NAMALWA (cell line): ENCODE results near the gene MMP15.
"Not testable (repeated sequence)": the region's sequence is repeated elsewhere in the genome, so short reads cannot be mapped to it uniquely, and the experiment has no call there.

Experiments
- DNase-seq: peaks from one replicate; pipeline ENCODE4 v3.0.0-alpha.2; 2015; ENCODE audit warnings: low spot score

Gene MMP15

DNA sequence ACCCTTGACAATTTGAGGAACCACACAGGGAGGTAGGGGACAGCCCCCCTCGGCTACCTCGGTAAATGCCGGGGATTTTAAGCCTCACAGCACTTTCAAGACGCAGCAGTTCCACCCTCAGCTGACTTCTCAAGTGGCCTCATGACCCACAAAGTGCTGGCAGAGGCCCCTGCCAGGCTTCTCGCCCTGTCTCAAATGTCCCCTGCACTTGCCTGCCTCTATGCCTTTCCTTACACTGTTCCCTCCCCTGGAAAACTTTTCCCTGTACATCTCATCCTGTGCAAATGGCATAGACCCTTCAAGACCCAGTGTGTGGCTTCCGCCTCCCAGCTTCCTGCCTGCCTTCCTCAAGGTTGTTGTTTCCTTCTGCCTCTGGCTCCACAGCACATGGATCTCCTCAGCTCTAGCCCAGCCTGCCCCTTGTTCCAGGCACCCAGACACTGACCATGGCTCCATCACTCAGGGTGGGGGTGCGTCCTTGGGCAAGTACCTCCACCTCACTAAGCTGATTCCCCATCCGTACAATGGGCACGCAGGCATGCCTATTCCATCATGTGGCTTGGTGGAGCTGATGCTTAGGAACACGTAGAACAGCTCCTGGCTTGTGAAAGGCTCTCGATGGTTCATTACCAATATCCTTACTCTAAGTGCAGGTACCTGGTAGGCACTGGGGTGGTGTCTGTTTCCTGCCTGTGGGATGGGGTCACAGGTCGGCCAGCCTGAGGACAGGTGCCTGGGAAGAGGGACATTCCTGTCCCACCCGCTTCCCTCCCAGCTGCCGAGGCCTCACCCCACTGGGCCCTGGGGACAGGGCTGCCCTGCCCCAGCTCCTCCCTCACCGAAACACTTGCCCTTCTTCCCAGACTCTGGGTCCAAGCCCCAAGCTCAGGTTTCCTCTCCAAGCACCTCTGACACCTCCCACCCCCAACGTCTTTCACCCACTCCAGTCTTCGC is 24.0 kb downstream of the MMP15 start:
- DNase-seq, result no peak

DNA sequence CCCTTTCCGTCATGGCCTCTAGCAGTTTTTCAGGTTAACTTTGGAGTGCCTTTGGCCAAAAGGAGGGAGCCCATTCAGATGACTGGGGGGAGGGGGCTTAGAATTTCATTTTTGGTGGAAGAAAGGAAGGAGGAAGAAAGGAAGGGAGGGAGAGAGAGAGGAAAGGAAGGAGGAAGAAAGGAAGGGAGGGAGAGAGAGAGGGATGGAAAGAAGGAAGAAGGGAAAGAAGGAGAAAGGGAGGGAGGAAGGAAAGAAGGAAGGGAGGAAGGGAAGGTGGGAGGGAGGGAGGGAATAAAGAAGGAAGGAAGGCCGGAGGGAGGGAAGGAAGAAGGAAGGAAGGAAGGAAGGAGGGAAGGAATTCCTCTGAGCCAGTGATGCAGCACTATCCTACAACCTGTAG is 25.7 kb downstream of the MMP15 start:
- no peak for DNase-seq

DNA sequence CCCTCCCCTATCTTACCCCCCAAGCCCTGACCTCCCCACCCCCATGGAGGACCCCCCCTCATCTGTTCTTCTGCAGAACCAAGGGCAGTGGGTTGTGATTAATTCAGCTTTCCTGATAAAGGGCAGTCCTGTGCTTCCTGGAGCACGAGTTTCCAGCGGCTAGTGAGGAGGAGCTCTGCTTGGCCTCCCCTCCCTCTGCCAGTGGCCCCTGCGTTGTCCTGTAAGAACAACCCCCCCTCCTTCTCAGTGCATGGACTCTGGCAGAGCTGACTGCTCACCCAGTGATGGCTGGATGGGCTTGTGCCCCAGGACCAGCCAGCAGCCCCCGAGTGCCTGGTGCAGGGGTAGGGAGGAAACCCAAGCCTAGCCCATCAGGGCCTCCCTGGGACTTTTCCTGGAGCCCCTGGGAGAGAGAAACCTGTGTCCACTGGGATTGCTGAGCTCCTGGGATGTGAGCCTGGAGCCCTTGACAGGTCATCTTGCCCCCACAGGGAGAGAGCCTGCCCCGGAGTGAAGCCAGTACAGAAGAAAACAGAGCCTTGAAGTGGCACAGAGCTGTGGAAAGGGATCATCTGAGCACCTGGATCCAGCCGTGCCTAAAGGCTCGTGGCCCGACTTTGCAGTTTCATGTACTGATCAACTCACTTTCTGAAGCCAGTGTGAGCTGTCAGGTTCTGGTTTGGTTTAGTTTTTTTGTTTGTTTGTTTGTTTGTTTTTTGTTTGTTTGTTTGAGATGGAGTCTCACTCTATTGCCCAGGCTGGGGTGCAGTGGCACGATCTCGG is 26.5 kb downstream of the MMP15 start:
- no peak for DNase-seq

DNA sequence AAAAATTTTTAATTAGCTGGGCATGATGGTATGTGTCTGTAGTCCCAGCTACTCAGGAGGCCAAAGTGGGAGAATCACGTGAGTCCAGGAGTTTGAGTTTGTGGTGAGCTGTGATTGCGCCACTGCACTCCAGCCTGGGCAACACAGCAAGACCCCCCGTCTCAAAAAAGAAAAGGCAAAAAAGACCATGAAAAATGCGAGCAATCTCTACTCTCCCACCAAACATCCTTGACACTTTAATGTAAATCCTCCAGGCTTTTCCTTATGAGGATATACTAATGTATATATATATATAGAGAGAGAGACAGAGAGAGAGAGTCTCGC is 28.1 kb downstream of the MMP15 start:
- no peak for DNase-seq

DNA sequence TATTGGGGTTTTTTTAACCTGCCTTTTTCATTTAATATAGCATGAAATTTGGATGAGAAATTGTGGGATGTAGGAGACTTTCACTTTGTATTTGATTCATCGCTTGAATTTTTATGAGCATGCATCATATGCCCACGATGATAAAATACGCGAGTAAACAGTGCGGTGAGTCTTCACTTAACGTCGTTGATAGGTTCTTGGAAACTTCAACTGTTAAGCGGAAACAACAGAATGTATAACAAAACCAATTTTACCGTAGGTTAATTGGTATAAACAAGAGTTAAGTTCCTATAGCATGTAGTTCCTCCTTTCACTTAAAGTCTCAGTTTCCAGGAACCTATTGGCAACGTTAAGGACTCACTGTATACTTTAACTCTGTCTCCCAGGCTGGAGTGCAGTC is 28.7 kb downstream of the MMP15 start:
- no peak for DNase-seq

DNA sequence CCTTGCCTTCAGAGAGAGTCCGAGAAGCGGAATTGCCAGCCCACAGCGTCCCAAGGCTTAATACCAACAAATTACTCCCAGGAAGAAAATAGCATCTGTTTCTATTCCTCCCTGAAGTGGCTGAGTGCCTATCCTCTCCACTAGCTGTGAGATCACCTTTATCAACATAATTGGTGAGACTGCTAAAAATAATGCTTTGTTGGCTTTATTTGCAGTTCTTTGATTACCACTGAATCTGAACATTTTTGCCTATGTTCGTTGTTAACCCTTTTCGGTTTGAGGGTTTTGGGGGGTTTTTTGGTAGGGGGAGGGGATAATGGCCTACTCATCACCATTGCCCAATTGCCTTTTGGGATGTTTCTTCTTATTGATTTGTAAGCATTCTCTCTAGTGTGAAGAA is 31.0 kb downstream of the MMP15 start:
- no peak for DNase-seq

DNA sequence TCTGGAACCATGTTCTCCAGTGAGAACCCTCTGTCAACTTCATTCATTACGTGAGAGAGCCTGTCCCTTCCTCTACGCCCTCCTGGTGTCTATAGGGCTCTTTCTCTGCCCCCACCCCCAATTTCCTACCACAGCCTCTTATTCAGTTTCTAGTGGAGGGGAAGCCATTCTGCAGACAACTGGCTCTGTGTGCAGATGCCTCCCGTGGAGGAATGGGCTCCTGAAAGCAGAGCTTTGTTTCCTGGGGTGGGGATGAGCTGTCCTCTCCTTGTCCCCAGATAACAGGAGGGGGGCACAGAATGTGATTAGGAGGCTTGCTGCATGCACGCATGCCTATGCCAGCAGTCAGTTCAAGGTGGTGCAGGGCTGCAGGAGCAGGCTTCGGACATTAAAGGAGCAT is 31.6 kb downstream of the MMP15 start:
- no peak for DNase-seq

DNA sequence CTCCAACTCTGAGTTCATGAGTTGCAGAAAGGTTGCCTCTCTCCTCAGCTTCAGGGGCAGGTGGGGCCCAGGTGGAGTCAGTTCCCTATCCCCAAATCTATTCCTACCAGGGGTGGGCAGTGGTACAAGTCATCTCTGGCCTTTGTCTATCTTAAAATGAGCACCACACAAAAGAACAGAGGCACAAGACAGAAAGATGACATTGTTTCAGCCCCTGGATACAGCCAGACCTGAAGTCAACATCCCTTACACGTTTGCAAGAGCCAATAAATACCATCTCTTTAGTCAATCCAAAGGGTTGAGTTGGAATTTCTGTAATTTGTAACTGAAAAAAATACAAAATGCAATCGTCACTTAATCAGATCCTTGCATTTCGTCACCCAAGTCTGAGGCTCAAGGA is 32.2 kb downstream of the MMP15 start:
- DNase-seq, result no peak

DNA sequence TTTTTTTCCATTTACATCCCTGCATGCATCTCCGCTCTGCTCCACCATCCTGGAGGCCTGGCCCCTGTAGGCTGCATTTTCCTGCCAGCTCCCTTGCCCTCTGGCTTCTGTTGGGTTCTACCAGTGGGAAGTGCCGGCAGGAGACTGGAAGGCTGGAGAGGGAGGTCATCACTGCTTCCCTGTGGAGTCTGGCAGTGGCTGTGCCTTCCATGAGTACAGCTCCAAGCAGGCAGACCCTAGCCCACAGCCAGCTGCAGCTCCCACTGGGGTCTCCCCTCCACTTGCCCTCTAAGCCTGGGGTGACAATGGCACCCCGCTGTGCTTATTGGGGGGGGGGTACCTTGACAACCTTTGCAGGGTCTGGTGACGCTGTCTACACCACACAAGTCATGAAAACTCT is 37.3 kb downstream of the MMP15 start:
- no peak for DNase-seq

DNA sequence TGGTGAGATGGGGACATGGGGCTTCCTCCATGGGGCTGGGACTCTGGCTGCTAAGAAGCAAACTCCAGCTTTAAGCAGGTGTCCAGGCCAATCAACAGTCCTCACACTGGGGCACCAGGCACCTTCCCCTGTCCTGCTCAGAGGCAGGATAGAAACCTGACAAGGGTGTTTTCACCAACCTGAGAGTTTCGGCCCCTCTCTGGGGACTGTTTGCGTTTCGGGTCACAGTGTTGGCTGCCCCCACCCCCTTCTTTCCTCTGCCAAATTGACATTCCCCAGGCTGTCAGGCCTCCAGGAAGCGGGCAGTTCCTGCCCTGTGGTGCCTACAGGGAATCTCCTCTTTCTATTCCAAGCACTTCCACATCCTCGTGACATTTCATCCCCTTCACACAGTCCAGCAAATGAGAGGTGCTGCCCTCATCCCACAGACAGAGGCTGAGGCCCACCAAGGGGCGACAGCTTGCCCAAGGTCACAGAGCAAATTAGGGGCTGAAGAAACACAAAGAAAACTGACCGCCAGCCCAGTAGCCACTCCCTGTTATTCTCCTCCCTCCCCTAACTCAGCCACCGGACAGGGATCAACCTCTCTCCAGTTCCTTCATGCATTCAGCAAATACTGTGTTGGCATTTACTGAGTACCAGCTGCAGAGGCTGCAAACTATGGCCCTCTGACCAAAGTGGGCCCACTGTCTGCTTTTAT is 38.0 kb downstream of the MMP15 start:
- no peak for DNase-seq

DNA sequence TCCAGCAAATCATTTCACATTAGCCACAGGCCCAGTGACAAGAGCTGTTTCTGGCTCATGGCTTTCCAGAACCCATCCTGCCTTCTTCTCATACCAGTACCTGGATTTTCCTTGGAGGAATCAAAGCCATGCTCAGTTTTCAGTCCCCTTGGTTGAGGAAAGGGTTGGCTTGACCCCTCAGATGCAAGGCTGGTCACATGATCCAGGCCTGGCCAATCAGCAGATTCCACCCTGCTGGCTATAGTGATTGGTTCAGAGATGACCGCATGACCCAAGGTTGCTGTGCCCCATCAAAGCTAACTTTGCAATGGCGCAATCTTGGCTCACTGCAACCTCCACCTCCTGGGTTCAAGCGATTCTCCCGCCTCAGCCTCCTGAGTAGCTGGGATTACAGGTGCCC is 45.0 kb downstream of the MMP15 start:
- DNase-seq, result no peak

DNA sequence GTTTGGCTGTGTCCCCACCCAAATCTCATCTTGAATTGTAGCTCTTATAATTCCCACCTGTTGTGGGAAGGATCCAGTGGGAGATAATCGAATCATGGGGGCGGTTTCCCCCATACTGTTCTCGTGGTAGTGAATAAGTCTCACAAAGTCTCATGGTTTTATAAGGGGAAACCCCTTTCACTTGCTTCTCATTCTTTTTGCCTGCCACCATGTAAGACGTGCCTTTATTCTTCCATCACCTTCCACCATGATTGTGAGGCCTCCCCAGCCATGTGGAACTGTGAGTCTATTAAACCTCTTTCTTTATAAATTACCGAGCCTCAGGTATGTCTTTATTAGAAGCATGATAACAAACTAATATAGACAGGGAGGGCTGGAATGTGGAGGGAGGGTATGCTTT is 46.6 kb downstream of the MMP15 start:
- DNase-seq, result not testable (repeated sequence)

DNA sequence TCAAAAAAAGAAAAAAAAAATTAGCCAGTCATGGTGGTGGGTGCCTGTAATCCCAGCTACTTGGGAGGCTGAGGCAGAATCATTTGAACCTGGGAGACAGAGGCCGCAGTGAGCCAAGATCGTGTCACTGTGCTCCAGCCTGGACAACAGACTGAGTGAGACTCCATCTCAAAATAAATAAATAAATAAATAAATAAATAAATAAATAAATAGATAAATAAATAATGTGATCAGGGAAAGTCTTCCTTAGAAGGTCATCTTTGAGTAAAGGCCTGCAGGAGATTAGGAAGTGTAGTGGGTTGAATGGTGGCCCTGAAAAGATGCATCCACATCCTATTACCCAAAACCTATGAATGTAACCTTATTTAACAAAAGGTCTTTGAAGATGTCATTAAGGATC is 47.5 kb downstream of the MMP15 start:
- not testable (repeated sequence) for DNase-seq

DNA sequence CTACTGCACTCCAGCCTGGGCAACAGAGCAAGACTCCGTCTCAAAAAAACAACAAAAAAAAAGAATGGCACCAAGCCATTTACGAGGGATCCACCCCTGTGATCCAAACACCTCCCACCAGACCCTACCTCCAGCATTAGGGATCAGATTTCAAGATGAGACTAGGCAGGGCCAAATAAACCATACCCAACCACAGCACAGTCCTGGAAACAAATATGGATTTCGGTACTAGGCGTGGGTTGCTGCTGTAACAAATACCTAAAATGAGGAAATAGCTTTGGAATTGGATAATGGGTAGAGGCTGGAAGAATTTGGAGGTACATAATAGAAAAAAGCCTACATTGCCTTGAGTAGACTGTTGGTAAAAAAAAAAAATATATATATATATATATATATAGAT is 49.1 kb downstream of the MMP15 start:
- no peak for DNase-seq

DNA sequence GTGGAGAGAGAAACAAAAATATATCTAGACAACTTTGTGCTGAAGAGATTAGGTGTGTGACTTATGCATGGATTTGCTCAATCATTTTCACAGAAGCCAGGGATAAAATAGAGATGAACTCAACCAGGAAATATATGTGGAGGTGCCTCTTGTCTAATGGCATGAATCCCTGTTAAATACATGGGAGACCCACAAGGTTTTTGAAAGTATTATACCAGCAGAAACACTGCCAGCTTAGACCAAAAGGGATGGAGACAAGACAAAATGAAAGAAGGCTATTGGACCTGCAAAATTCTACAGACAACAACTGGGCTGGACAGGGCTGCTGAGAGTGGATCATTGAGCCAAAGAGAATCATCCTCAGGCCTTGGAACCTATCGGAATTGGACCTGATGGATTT is 51.0 kb downstream of the MMP15 start:
- DNase-seq, result no peak

DNA sequence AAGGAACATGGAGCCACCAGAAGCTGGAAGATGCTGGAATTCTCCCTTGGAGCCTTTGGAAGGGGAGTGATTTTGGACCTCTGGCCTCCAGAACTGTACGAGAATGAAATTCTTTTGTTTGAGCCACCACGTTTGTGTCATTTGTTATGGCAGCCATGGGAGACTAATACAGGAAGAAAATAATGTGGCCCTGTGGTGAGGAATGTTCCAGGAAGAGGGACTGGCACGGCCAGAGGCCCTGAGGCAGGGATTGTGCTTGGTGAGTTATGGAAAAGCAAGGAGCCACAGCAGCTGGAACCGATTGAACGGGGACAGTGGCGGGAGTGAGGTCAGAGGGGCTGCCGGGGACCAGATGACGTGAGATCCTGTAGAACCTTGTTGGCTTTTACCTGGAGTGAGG is 52.2 kb downstream of the MMP15 start:
- DNase-seq, result no peak

DNA sequence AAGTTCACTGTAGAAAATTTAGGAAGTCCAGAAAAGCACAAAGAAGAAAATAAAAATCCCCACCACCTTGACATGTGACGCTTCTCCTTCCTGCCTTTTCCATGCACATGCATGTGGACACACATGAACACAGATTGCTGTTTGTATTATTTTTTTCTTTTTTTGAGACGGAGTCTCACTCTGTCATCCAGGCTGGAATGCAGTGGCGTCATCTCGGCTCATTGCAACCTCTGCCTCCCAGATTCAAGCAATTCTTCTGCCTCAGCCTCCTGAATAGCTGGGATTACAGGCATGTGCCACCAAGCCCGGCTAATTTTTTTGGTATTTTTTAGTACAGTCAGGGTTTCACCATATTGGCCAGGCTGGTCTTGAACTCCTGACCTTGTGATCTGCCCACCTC is 55.1 kb downstream of the MMP15 start:
- not testable (repeated sequence) for DNase-seq

DNA sequence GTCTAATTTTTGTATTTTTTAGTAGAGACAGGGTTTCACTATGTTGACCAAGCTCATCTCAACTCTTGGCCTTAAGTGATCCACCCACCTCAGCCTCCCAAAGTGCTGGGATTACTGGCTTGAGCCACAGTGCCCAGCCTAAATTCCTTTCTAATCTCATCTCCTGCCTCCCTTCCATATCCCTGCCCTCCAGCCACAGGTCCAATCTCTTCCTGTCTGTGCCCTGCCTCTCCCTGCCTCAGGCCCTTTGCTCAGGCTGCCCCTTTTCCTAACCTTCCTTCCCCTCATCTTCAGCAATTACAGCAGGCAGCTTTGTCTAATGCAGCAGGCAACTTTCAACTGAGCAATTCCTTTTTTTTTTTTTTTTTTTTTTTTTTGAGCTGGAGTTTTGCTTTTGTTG is 56.8 kb downstream of the MMP15 start:
- no peak for DNase-seq

DNA sequence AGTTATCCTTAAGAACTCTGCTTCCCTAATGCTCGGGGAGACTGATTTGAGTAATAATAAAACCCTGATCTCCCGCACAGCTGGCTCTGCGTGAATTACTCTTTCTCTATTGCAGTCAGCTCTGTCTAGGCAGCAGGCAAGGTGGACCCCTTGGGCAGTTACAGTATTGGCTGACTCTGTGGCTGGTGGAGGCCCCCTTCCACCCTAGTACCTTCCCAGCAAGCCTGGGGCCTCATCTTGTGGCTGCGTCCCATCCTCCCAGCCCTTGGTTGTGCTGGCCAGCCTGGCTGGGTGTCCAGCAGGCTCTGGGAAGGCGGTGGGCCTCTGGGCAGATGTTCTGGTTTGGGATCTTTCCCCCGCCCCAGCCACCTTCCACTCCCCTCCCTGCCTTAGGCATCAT is 59.1 kb downstream of the MMP15 start:
- DNase-seq, result no peak

DNA sequence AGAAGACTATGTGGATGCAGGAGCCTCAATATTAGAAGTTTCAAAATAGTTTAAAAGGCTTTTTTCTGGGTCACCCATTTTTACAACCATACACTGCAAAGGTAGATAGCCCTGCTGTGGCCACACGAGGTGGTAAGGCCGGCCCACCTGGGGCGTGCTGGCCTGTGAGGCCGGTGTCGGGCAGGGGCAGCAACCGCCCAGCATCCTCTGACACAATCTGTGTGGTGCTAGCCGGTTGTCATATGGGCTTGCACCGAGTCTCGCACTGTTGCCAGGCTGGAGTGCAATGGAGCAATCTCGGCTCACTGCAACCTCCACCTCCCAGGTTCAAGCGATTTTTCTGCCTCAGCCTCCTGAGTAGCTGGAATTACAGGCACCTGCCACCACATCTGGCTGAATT is 59.6 kb downstream of the MMP15 start:
- no peak for DNase-seq

DNA sequence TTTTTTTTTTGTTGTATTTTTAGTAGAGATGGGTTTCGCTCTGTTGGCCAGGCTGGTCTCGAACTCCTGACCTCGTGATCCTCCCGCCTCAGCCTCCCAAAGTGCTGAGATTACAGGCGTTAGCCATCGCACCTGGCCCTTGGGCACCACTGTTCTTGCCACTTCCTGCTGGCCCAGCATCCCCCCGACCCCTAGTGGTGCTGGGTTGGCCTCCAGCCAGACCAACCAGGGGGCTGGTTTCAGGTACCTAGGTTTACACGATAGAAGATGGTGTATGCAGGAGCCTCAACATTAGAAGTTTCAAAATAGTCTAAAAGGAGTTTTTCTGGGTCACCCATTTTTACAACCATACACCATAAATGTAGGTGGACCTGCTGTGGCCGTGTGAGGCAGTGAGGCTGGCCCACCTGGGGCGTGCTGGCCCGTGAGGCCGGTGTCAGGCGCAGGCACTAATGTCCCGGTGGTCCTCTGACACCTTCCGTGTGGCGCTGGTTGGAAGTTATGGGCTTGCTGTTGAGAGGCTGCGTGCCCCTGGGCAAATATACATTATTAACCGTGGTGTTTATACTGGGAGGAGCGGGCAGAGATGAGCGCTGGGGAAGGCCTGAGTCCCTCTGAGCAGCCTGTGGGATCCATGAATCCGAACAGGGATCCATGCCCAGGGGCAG is 60.2 kb downstream of the MMP15 start:
- no peak for DNase-seq
